HEK293 (cell line): ENCODE results near the gene LCE3A.
"Not testable (repeated sequence)": the region's sequence is repeated elsewhere in the genome, so short reads cannot be mapped to it uniquely, and the experiment has no call there.

Experiments
- CTCF ChIA-PET: fragments of 350-600 bp; formaldehyde crosslinking; extraction: SDS; loops from one replicate; lab custom pipeline; 2021; ENCODE audit warnings: antibody characterized with exemption; lab: Yijun Ruan, JAX
- POLR2A ChIA-PET: fragments of 300-600 bp; formaldehyde crosslinking; extraction: SDS; loops from one replicate; lab custom pipeline; 2020; ENCODE audit warnings: antibody characterized with exemption, inconsistent platforms; lab: Yijun Ruan, JAX
- H3K27ac ChIP-seq: fragments of 200-500 bp; sonication (Bioruptor generic); 2 replicates; pipeline ENCODE4 v1.5.1; 2014; ENCODE audit warnings: low read depth, low read length, control low read depth, inconsistent platforms; ENCODE audit errors: extremely low read depth
- H3K36me3 ChIP-seq, 2 experiments: fragments of 200-500 bp in 1 of 2; sonication (Bioruptor generic) in 1 of 2; 1 replicate in 1 of 2; 2 replicates in 1 of 2; pipeline ENCODE4 v1.5.1; 2014 to 2017; ENCODE audit warnings: inconsistent platforms in 2 of 2, low read length in 2 of 2; ENCODE audit not compliant: control insufficient read depth in 2 of 2, insufficient read depth in 1 of 2
- H3K4me1 ChIP-seq: fragments of 200-500 bp; sonication (Bioruptor generic); 2 replicates; pipeline ENCODE4 v1.5.1; 2014; ENCODE audit warnings: mild to moderate bottlenecking, low read length, inconsistent platforms; ENCODE audit not compliant: control insufficient read depth, insufficient read depth
- H3K4me3 ChIP-seq: 2 replicates; pipeline ENCODE4 v1.5.1; 2011; ENCODE audit warnings: low read depth, mild to moderate bottlenecking, control low read depth, low read length, moderate library complexity
- H3K9me3 ChIP-seq: fragments of 200-500 bp; sonication (Bioruptor generic); 2 replicates; pipeline ENCODE4 v1.5.1; 2014; ENCODE audit warnings: low read depth, low read length, inconsistent platforms; ENCODE audit not compliant: control insufficient read depth, insufficient read depth
- AEBP2 ChIP-seq: fragments of 450-650 bp; formaldehyde crosslinking; IDR thresholded peaks from 2 replicates; pipeline ENCODE4 v1.5.1; 2016; ENCODE audit warnings: missing biosample characterization, missing genetic modification characterization, borderline replicate concordance
- KLF10 ChIP-seq: fragments of 450-650 bp; IDR thresholded peaks from 2 replicates; pipeline ENCODE4 v1.5.1; 2018; ENCODE audit warnings: missing biosample characterization, mild to moderate bottlenecking, missing genetic modification characterization
- PRDM10 ChIP-seq: fragments of 450-650 bp; formaldehyde crosslinking; IDR thresholded peaks from 2 replicates; pipeline ENCODE4 v1.5.1; 2016; ENCODE audit warnings: missing biosample characterization, missing genetic modification characterization
- REPIN1 ChIP-seq: fragments of 450-650 bp; formaldehyde crosslinking; IDR thresholded peaks from 2 replicates; pipeline ENCODE4 v1.5.1; 2017; ENCODE audit warnings: missing biosample characterization, missing genetic modification characterization, low read depth
- SCRT1 ChIP-seq: fragments of 450-650 bp; formaldehyde crosslinking; IDR thresholded peaks from 2 replicates; pipeline ENCODE4 v1.5.1; 2016; ENCODE audit warnings: missing biosample characterization, missing genetic modification characterization, borderline replicate concordance
- ZBTB11 ChIP-seq: fragments of 450-650 bp; formaldehyde crosslinking; conservative IDR thresholded peaks from 2 replicates; pipeline ENCODE4 v1.5.1; 2016; ENCODE audit warnings: low read depth, missing biosample characterization, missing genetic modification characterization
- ZBTB49 ChIP-seq: fragments of 450-650 bp; formaldehyde crosslinking; IDR thresholded peaks from 2 replicates; pipeline ENCODE4 v1.5.1; 2016; ENCODE audit warnings: missing biosample characterization, missing genetic modification characterization, low read depth
- ZNF10 ChIP-seq: fragments of 450-650 bp; formaldehyde crosslinking; IDR thresholded peaks from 2 replicates; pipeline ENCODE4 v1.5.1; 2017; ENCODE audit warnings: missing biosample characterization, missing genetic modification characterization
- ZNF146 ChIP-seq: fragments of 450-650 bp; formaldehyde crosslinking; IDR thresholded peaks from 2 replicates; pipeline ENCODE4 v1.5.1; 2016; ENCODE audit warnings: missing biosample characterization, missing genetic modification characterization
- ZNF362 ChIP-seq: fragments of 450-650 bp; formaldehyde crosslinking; IDR thresholded peaks from 2 replicates; pipeline ENCODE4 v1.5.1; 2016; ENCODE audit warnings: missing biosample characterization, missing genetic modification characterization
- ZNF416 ChIP-seq: fragments of 450-650 bp; formaldehyde crosslinking; IDR thresholded peaks from 2 replicates; pipeline ENCODE4 v1.5.1; 2016; ENCODE audit warnings: missing biosample characterization, missing genetic modification characterization
- ZNF571 ChIP-seq: fragments of 450-650 bp; formaldehyde crosslinking; IDR thresholded peaks from 2 replicates; pipeline ENCODE4 v1.5.0; 2017; ENCODE audit warnings: missing biosample characterization, missing genetic modification characterization
- ZNF610 ChIP-seq: fragments of 450-650 bp; formaldehyde crosslinking; IDR thresholded peaks from 2 replicates; pipeline ENCODE4 v1.5.1; 2016; ENCODE audit warnings: missing biosample characterization, missing genetic modification characterization, borderline replicate concordance
- ZNF623 ChIP-seq: fragments of 450-650 bp; formaldehyde crosslinking; IDR thresholded peaks from 2 replicates; pipeline ENCODE4 v1.5.1; 2016; ENCODE audit warnings: missing biosample characterization, missing genetic modification characterization
- ZNF654 ChIP-seq: fragments of 450-650 bp; formaldehyde crosslinking; IDR thresholded peaks from 2 replicates; pipeline ENCODE4 v1.5.1; 2016; ENCODE audit warnings: low read depth, missing biosample characterization, missing genetic modification characterization

Gene LCE3A

GRCh38 chr1:152622803-152623202 lies at the start of gene LCE3A:
TSS of gene LCE3A (minus strand) at chr1:152623103. CDS start at chr1:152623103, 0 bp downstream.
- no peak within 1 kb of the TSS for H3K27ac ChIP-seq
- H3K4me1 ChIP-seq: no peaks in the 10 kb centered on the region
- H3K36me3 ChIP-seq: no peaks in the 10 kb centered on the region
- POLR2A ChIA-PET: no interaction called here
- no peak within 1 kb of the TSS for H3K4me3 ChIP-seq
- no peak for TF ChIP-seq ZNF610 (tag by site-specific recombination)
- TF ChIP-seq, all 188 proteins: peak for 0
- no peaks in the 10 kb centered on the region for H3K9me3 ChIP-seq
- CTCF ChIA-PET: interaction anchor here (0.7 to 1.2 kb wide), 4 partner anchors 13 to 356 kb away, joined by 3 to 4 read pairs (median 4); no protein-coding TSS in a partner anchor

GRCh38 chr1:152667648-152668047 lies 44.7 kb upstream of the LCE3A start:
- no peaks in the 10 kb centered on the region for H3K9me3 ChIP-seq

GRCh38 chr1:152666171-152666570 lies 43.3 kb upstream of the LCE3A start:
- POLR2A ChIA-PET: not testable (repeated sequence)

More at GRCh38 chr1:152667648-152668047, 44.7 kb upstream of the LCE3A start:
- TF ChIP-seq ZBTB49 (tag by site-specific recombination) (no peak), AEBP2 (tag by site-specific recombination) (no peak)
- CTCF ChIA-PET: no interaction called here
- Histone ChIP-seq H3K36me3 (no peaks in the 10 kb centered on the region), H3K4me1 (no peaks in the 10 kb centered on the region), H3K27ac (no peak overlapping the region), H3K4me3 (no peak overlapping the region)
- POLR2A ChIA-PET: no interaction called here

GRCh38 chr1:152663098-152663497 lies 40.2 kb upstream of the LCE3A start, which contains the start of gene LCE2D:
TSS of gene LCE2D (plus strand) at chr1:152663380. CDS start at chr1:152664106, 726 bp downstream.
- Histone ChIP-seq H3K36me3 (no peaks in the 10 kb centered on the region), H3K4me1 (no peaks in the 10 kb centered on the region), H3K9me3 (no peaks in the 10 kb centered on the region), H3K27ac (no peak within 1 kb of the TSS), H3K4me3 (no peak within 1 kb of the TSS)
- ChIA-PET POLR2A (no interaction called here), CTCF (interaction anchor here (0.6 to 4.1 kb wide), 4 partner anchors 9 to 473 kb away, joined by 3 to 27 read pairs (median 4); no protein-coding TSS in a partner anchor)
- TF ChIP-seq ZNF623 (no peak), ZNF571 (no peak), ZNF416 (no peak), SCRT1 (tag by site-specific recombination) (no peak), ZNF654 (tag by site-specific recombination) (no peak), ZBTB11 (tag by site-specific recombination) (no peak), KLF10 (tag by site-specific recombination) (no peak), ZNF362 (tag by site-specific recombination) (no peak), PRDM10 (tag by site-specific recombination) (no peak), REPIN1 (no peak), ZNF10 (tag by site-specific recombination) (no peak)

More at GRCh38 chr1:152666171-152666570, 43.3 kb upstream of the LCE3A start:
- H3K9me3 ChIP-seq, H3K36me3 ChIP-seq, H3K27ac ChIP-seq, H3K4me3 ChIP-seq, H3K4me1 ChIP-seq: not testable (repeated sequence)
- CTCF ChIA-PET: interaction anchor here (4.1 kb wide), 1 partner anchor 12 kb away, joined by 27 read pairs; no protein-coding TSS in a partner anchor
- TF ChIP-seq ZNF146 (tag by site-specific recombination): peak; percentile 67; the same call in 1 of the 2 replicates
